Measurements from ENCODE around the gene ZCCHC3.
A peak's percentile ranks its signal among the peaks of the same experiment; 100 is the strongest.

ZCCHC3 gene

GRCh38 chr20:347317-347639 is 49.9 kb downstream of the ZCCHC3 start:
- DNase-seq = peak; percentile 29
- peaks cover 3% of the 10 kb centered on the region for H3K79me1 ChIP-seq (ENCODE audit: low read length)
- H3K4me3 ChIP-seq (ENCODE audit: low read length) = peak overlapping the region; percentile 63
- peak overlapping the region; percentile 18 for H3K4ac ChIP-seq (ENCODE audit: low read depth, low read length)
- H3K79me2 ChIP-seq (ENCODE audit: control insufficient read depth, insufficient read depth, low read length) = no peaks in the 10 kb centered on the region
- peaks cover 10% of the 10 kb centered on the region for H3K4me1 ChIP-seq (ENCODE audit: control insufficient read depth, low read depth, low read length)
- no peak overlapping the region for H2BK120ac ChIP-seq (ENCODE audit: low read depth, low read length)
- H2BK5ac ChIP-seq (ENCODE audit: low read length) = no peak overlapping the region
- H3K27me3 ChIP-seq (ENCODE audit: insufficient read depth, low read length, poor library complexity) = no peaks in the 10 kb centered on the region
- peak overlapping the region; percentile 59 for H3K4me2 ChIP-seq (ENCODE audit: low read length)
- peak overlapping the region; percentile 74 for H3K27ac ChIP-seq (ENCODE audit: low read depth, low read length)
- H2AK5ac ChIP-seq (ENCODE audit: low read length) = no peak overlapping the region
- peak overlapping the region; percentile 87 for H3K9ac ChIP-seq (ENCODE audit: low read length)
- H3K56ac ChIP-seq (ENCODE audit: low read length) = peak overlapping the region; percentile 92
- H4K8ac ChIP-seq (ENCODE audit: low read depth, low read length) = no peak overlapping the region
- peak overlapping the region; percentile 81 for H3K18ac ChIP-seq (ENCODE audit: low read length)
- no CpG with 5 or more reads among the region's 19 CpGs for WGBS (ENCODE audit: extremely low coverage, insufficient coverage, low lambda C conversion rate)
- H2BK15ac ChIP-seq (replicated peaks; ENCODE audit: low read depth) = no peak overlapping the region
- no peaks in the 10 kb centered on the region for H3K36me3 ChIP-seq (ENCODE audit: control insufficient read depth, insufficient read depth, low read length)
- no peak overlapping the region for H3K23ac ChIP-seq (ENCODE audit: low read length)
- no peak overlapping the region for H4K5ac ChIP-seq (ENCODE audit: low read length)

- H3K4me1 ChIP-seq (ENCODE audit: control insufficient read depth, low read depth, low read length) = peaks cover 10% of the 10 kb centered on the region
- H3K9ac ChIP-seq (ENCODE audit: low read length) = peak overlapping the region; percentile 87
- no CpG with 5 or more reads among the region's 61 CpGs for WGBS (ENCODE audit: extremely low coverage, insufficient coverage, low lambda C conversion rate)
- peak overlapping the region; percentile 92 for H3K56ac ChIP-seq (ENCODE audit: low read length)
- peaks cover 3% of the 10 kb centered on the region for H3K79me1 ChIP-seq (ENCODE audit: low read length)
- no peak overlapping the region for H4K8ac ChIP-seq (ENCODE audit: low read depth, low read length)
- no peak overlapping the region for H2BK5ac ChIP-seq (ENCODE audit: low read length)
- peak overlapping the region; percentile 81 for H3K18ac ChIP-seq (ENCODE audit: low read length)
- H3K23ac ChIP-seq (ENCODE audit: low read length) = no peak overlapping the region
- no peak overlapping the region for H3K4ac ChIP-seq (ENCODE audit: low read depth, low read length)
- H4K5ac ChIP-seq (ENCODE audit: low read length) = no peak overlapping the region
- H2BK15ac ChIP-seq (replicated peaks; ENCODE audit: low read depth) = no peak overlapping the region
- no peak overlapping the region for H2BK120ac ChIP-seq (ENCODE audit: low read depth, low read length)
- H3K27ac ChIP-seq (ENCODE audit: low read depth, low read length) = peak overlapping the region; percentile 74
- peak overlapping the region; percentile 97 for H3K4me2 ChIP-seq (ENCODE audit: low read length)
- H2AK5ac ChIP-seq (ENCODE audit: low read length) = no peak overlapping the region
- H3K79me2 ChIP-seq (ENCODE audit: control insufficient read depth, insufficient read depth, low read length) = no peaks in the 10 kb centered on the region
- no peaks in the 10 kb centered on the region for H3K27me3 ChIP-seq (ENCODE audit: insufficient read depth, low read length, poor library complexity)
- peak; percentile 98 for DNase-seq
- H3K4me3 ChIP-seq (ENCODE audit: low read length) = peak overlapping the region; percentile 63
- no peaks in the 10 kb centered on the region for H3K36me3 ChIP-seq (ENCODE audit: control insufficient read depth, insufficient read depth, low read length)
Measured at GRCh38 chr20:347640-348484, 50.5 kb downstream of the ZCCHC3 start.

DNA sequence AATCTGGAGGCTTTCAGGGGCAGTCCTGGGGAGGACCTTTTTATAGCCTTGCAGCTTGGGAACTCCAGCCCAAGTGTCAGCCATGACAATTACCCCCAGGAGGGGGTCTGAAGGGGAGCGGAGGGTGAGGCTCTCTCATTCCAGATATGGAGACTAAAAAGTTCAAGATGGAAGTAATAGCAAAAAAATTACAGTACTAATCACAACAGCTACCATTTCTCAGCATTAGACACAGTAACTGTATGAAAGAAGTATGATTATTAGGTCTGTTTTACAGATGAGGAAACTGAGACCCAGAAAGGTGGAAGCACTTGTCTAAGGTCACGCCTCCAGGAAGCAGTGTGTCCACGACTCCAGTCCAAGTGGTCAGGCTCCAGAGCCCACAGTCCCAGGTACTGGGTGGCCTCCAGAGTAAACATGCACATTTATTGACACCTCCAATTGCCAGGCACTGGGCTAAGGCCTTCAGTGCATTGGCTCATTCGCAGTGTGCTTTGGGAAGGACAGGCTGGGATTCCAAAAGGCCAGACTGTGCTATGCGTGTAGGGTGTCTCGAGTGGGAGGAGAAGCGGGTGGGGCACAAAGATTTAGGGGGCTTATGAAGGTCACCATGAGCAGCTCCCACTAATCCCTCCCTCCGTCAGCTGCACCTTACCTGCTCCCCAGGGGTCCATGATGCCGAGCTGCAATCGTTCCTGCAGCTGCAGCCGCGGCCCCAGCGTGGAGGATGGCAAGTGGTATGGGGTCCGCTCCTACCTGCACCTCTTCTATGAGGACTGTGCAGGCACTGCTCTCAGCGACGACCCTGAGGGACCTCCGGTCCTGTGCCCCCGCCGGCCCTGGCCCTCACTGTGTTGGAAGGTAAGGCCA is 51.8 kb downstream of the ZCCHC3 start:
- WGBS (ENCODE audit: extremely low coverage, insufficient coverage, low lambda C conversion rate) = no CpG with 5 or more reads among the region's 19 CpGs
- Histone ChIP-seq H3K27me3 (ENCODE audit: insufficient read depth, low read length, poor library complexity) (no peaks in the 10 kb centered on the region), H3K23ac (ENCODE audit: low read length) (no peak overlapping the region), H3K18ac (ENCODE audit: low read length) (no peak overlapping the region), H3K79me1 (ENCODE audit: low read length) (peaks cover 3% of the 10 kb centered on the region), H3K36me3 (ENCODE audit: control insufficient read depth, insufficient read depth, low read length) (no peaks in the 10 kb centered on the region), H3K4me3 (ENCODE audit: low read length) (no peak overlapping the region), H3K27ac (ENCODE audit: low read depth, low read length) (no peak overlapping the region), H3K4me1 (ENCODE audit: control insufficient read depth, low read depth, low read length) (peaks cover 10% of the 10 kb centered on the region), H3K9ac (ENCODE audit: low read length) (no peak overlapping the region), H2BK120ac (ENCODE audit: low read depth, low read length) (no peak overlapping the region), H4K5ac (ENCODE audit: low read length) (no peak overlapping the region), H3K4me2 (ENCODE audit: low read length) (no peak overlapping the region), H2BK15ac (replicated peaks; ENCODE audit: low read depth) (no peak overlapping the region), H4K8ac (ENCODE audit: low read depth, low read length) (no peak overlapping the region), H2AK5ac (ENCODE audit: low read length) (no peak overlapping the region), H3K79me2 (ENCODE audit: control insufficient read depth, insufficient read depth, low read length) (no peaks in the 10 kb centered on the region), H3K56ac (ENCODE audit: low read length) (no peak overlapping the region), H2BK5ac (ENCODE audit: low read length) (no peak overlapping the region), H3K4ac (ENCODE audit: low read depth, low read length) (no peak overlapping the region)
- no peak for DNase-seq

Data from mesendoderm (in vitro differentiated cells).